ENCODE data around the gene ALDH7A1. TPM values are rescaled to one million over a fixed set of nuclear protein-coding genes. Genes with fewer than 3 reads are reported as not detected.

ALDH7A1 gene
- total RNA-seq, 1 experiment from 2014 or later: 148 TPM

GRCh38 chr5:126576974-126577373 is 18.0 kb downstream of the ALDH7A1 start:
- Histone ChIP-seq H4K8ac (replicated peaks; ENCODE audit: insufficient read length, low read depth, low read length) (no peak overlapping the region), H2AK5ac (ENCODE audit: insufficient read length, low read length) (no peak overlapping the region), H3K56ac (ENCODE audit: insufficient read length, low read depth, low read length) (no peak overlapping the region), H3K4ac (ENCODE audit: low read depth, low read length) (no peak overlapping the region), H3K18ac (ENCODE audit: insufficient read length, low read depth, low read length) (no peak overlapping the region), H2AFZ (ENCODE audit: low read length) (no peak overlapping the region), H3K9me3 (ENCODE audit: control insufficient read depth, low read depth, low read length) (no peaks in the 10 kb centered on the region), H2BK120ac (ENCODE audit: low read depth, low read length, poor library complexity, severe bottlenecking) (no peak overlapping the region), H3K23ac (ENCODE audit: insufficient read length, low read depth, low read length) (no peak overlapping the region), H3K14ac (ENCODE audit: insufficient read depth, low read length) (no peak overlapping the region), H3K9ac (ENCODE audit: extremely low read depth, insufficient read length, low read length) (no peak overlapping the region), H2BK20ac (ENCODE audit: low read depth, low read length, poor library complexity, severe bottlenecking) (no peak overlapping the region), H3K4me1 (ENCODE audit: insufficient read depth, low read length) (no peaks in the 10 kb centered on the region), H3K4me2 (ENCODE audit: insufficient read depth, insufficient read length, low read length) (no peak overlapping the region), H3K23me2 (ENCODE audit: insufficient read length, low read depth, low read length, poor library complexity, severe bottlenecking) (no peaks in the 10 kb centered on the region), H3K27ac (ENCODE audit: insufficient read length, low read depth, low read length) (no peak overlapping the region), H2BK12ac (ENCODE audit: insufficient read length, low read depth, low read length) (no peak overlapping the region), H4K5ac (ENCODE audit: insufficient read length, low read depth, low read length) (no peak overlapping the region), H2BK5ac (ENCODE audit: insufficient read length, low read length) (no peak overlapping the region), H2BK15ac (ENCODE audit: low read depth, low read length) (no peak overlapping the region), H3K79me1 (ENCODE audit: insufficient read depth, low read depth, low read length, poor library complexity, severe bottlenecking) (peaks cover 3% of the 10 kb centered on the region), H3T11ph (ENCODE audit: low read length) (no peak overlapping the region), H3K27me3 (ENCODE audit: insufficient read depth, low read length) (no peaks in the 10 kb centered on the region), H4K91ac (ENCODE audit: insufficient read length, low read depth, low read length) (no peak overlapping the region), H3K79me2 (ENCODE audit: insufficient read depth, low read length) (no peaks in the 10 kb centered on the region), H4K20me1 (ENCODE audit: control insufficient read depth, insufficient read depth, insufficient read length) (no peaks in the 10 kb centered on the region)
- Mint-ChIP-seq H3K9me3 (no peaks in the 10 kb centered on the region), H3K4me3 (no peak overlapping the region), H3K27me3 (ENCODE audit: low read depth) (no peaks in the 10 kb centered on the region), H3K27ac (no peak overlapping the region), H3K4me1 (no peaks in the 10 kb centered on the region), H3K36me3 (ENCODE audit: insufficient read depth in 1 of 3, low read depth in 3 of 3) (peaks cover 56 to 85% (median 79%) of the 10 kb centered on the region in 3 experiments; a peak in 6 of 7 replicates)
- WGBS (ENCODE audit: extremely low coverage, insufficient read length, low lambda C conversion rate): no CpG with 5 or more reads among the region's 5 CpGs
- DNase-seq: no peak
- no peak for TF ChIP-seq CTCF (conservative IDR thresholded peaks at IDR 0.05)
